ENCODE measurements around the gene KLC4.

Gene KLC4

DNA sequence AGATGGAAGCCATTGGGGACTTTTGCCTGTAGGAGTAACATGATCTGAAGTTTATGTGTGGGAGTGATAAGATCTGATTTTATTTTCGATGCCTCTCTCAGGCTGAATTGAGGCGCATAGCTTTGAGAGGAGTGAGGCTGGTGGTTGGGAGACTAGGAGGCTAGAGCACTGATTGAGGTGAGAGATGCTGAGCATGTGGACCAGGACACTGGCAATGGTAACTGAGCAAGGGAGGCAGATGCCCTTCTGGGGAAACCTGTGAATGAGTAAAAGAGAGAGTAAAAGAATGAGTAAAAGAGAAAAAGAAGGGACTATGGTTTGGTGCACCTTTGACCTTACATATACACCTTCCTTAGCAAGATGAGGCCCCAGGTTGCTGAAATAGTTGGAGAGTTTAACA, 35.0 kb upstream of the KLC4 start:
- no peak for TF ChIP-seq GATA2 (IDR thresholded peaks at IDR 0.05; ENCODE audit: low read depth, low read length)
- no peak for TF ChIP-seq GATA3 (IDR thresholded peaks at IDR 0.05; ENCODE audit: low read depth, low read length)

DNA sequence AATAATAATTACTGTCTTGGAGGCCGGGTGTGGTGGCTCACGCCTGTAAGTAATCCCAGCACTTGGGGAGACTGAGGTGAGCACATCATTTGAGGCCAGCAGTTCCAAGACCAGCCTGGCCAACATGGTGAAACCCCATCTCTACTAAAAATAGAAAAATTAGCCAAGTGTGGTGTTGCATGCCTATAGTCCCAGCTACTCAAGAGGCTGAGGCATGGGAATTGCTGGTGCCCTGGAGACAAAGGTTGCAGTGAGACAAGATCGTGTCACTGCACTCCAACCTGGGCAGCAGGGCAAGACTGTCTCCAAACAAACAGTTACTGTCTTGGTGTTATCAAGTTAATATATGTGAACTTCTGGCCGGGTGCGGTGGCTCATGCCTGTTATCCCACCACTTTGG, 33.1 kb upstream of the KLC4 start:
- TF ChIP-seq GATA3 (IDR thresholded peaks at IDR 0.05; ENCODE audit: low read depth, low read length) (no peak), GATA2 (IDR thresholded peaks at IDR 0.05; ENCODE audit: low read depth, low read length) (no peak)

- TF ChIP-seq GATA2 (IDR thresholded peaks at IDR 0.05; ENCODE audit: low read depth, low read length): no peak
- no peak for TF ChIP-seq GATA3 (IDR thresholded peaks at IDR 0.05; ENCODE audit: low read depth, low read length)
Observed at GRCh38 chr6:43029120-43029519, 30.3 kb upstream of the KLC4 start.

- no peak for TF ChIP-seq GATA3 (IDR thresholded peaks at IDR 0.05; ENCODE audit: low read depth, low read length)
- TF ChIP-seq GATA2 (IDR thresholded peaks at IDR 0.05; ENCODE audit: low read depth, low read length): no peak
Observed at GRCh38 chr6:43032326-43032725, 27.1 kb upstream of the KLC4 start.

DNA sequence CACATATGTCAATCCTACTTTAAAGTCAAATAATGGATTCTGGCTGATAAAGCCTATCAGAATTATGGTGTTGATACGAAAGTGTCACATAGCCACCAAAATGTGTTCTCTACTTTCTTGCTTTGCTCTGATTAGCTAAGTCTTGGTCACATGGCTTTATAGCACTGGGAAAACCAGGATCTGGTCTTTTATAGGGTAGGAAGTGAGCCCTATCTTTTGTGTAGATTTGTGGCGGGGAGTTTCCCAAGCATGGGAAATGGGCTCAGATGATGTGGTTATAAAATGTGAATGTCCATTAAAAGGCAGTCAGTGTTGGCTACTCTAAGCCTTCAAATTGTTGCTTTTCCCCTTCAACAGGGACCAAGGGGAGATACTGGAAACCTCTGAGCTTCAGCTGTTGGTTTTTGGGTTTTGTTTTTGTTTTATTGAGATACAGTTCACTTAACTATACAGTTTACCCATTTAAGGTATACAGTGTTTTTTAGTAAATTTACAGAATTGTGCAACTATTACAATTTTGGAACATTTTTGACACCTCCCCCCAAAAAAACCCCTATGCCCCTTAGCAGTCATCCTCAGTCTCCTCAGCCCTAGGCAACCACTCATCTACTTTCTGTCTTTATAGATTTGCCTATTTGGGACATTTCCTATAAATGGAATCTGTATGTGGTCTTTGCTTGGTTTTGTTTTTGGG, 25.8 kb upstream of the KLC4 start:
- TF ChIP-seq GATA2 (IDR thresholded peaks at IDR 0.05; ENCODE audit: low read depth, low read length) (no peak), GATA3 (IDR thresholded peaks at IDR 0.05; ENCODE audit: low read depth, low read length) (no peak)

GRCh38 chr6:43034190-43034525, 25.3 kb upstream of the KLC4 start:
- TF ChIP-seq GATA2 (IDR thresholded peaks at IDR 0.05; ENCODE audit: low read depth, low read length): no peak
- TF ChIP-seq GATA3 (IDR thresholded peaks at IDR 0.05; ENCODE audit: low read depth, low read length): no peak

- no peak for TF ChIP-seq GATA2 (IDR thresholded peaks at IDR 0.05; ENCODE audit: low read depth, low read length)
- no peak for TF ChIP-seq GATA3 (IDR thresholded peaks at IDR 0.05; ENCODE audit: low read depth, low read length)
Observed at GRCh38 chr6:43035495-43036194, 23.8 kb upstream of the KLC4 start.

GRCh38 chr6:43036712-43037111, 22.7 kb upstream of the KLC4 start:
- TF ChIP-seq GATA2 (IDR thresholded peaks at IDR 0.05; ENCODE audit: low read depth, low read length) (no peak), GATA3 (IDR thresholded peaks at IDR 0.05; ENCODE audit: low read depth, low read length) (no peak)

DNA sequence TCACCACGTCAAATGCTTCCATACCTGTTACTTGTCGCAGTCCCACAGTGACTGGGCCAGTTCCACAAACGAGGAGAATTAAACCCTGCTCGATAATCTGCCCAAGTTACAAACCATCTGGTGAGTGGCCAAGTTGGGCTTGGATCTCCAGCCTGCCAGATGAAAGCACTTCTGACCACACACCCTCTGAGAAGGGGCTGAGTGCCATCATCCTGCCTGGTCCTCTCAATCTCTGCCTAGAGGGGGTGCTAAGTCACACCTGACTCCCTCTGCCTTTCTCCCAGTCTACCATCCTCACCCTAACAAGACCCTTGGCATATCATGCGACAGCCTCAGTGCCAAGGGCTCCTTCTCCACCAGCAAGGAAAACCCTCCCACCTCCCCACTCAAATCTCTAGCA, 22.2 kb upstream of the KLC4 start:
- no peak for TF ChIP-seq GATA3 (IDR thresholded peaks at IDR 0.05; ENCODE audit: low read depth, low read length)
- TF ChIP-seq GATA2 (IDR thresholded peaks at IDR 0.05; ENCODE audit: low read depth, low read length): no peak

DNA sequence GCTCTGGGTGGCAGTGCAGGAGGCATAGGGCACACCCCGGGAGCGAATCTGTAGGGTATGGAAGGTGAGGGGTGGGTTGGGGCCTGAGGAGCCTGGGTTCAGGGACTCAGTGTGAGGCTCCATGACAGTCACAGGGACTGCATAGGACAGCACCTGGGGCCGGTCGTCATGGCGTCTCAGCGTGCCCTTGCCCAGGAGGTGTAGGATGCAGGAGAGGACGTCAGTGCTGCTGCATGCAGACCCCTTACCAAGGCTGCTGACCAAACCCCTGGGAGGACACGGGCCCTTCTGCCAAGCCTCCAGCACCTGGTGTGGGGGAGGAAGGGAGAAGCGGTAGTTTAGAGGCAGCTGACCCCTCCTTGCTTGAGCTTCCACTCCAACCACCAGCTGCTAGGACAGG, 21.7 kb upstream of the KLC4 start:
- TF ChIP-seq GATA3 (IDR thresholded peaks at IDR 0.05; ENCODE audit: low read depth, low read length) (no peak), GATA2 (IDR thresholded peaks at IDR 0.05; ENCODE audit: low read depth, low read length) (no peak)

- TF ChIP-seq GATA3 (IDR thresholded peaks at IDR 0.05; ENCODE audit: low read depth, low read length) (no peak), GATA2 (IDR thresholded peaks at IDR 0.05; ENCODE audit: low read depth, low read length) (no peak)
Observed at GRCh38 chr6:43038727-43039126, 20.7 kb upstream of the KLC4 start.

DNA sequence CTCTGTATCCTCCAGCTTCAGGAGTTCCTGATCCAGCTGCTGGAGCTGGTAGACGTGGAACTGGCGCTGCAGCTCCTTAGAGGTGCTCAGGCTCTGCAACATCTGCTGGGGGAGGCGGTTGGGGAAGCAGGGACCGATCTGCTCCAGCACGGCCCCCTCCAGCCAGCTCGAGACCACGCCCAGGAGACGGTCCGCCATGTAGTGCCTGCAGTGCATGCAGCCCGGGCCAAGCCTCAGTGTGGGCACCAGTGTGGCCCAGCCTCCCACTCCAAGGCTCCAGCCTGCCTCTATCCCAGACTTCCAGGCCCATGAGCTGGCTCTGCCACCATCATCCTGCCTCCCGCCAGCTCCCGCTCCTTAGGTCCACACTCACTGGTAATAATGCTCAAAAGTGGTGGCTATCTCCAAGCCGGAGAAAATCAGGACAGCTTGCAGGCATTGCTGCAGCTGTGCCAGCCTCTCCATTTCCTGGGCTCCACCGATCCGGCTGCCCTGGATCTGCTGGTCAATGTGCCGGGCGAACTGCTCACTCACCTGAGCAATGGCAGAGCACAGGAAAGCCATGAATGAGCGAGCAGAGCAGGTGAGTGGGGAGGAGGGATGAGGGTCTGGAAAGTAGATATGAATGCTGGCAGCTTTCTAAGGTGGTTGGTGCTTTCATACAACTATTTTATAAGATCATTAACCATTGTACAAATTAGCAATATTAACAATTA, 18.7 kb upstream of the KLC4 start:
- no peak for TF ChIP-seq GATA3 (IDR thresholded peaks at IDR 0.05; ENCODE audit: low read depth, low read length)

GRCh38 chr6:43043310-43043709, 16.1 kb upstream of the KLC4 start:
- TF ChIP-seq GATA3 (IDR thresholded peaks at IDR 0.05; ENCODE audit: low read depth, low read length) (no peak), GATA2 (IDR thresholded peaks at IDR 0.05; ENCODE audit: low read depth, low read length) (no peak)

GRCh38 chr6:43045371-43045930, 14.0 kb upstream of the KLC4 start:
- TF ChIP-seq GATA2 (IDR thresholded peaks at IDR 0.05; ENCODE audit: low read depth, low read length): no peak
- TF ChIP-seq GATA3 (IDR thresholded peaks at IDR 0.05; ENCODE audit: low read depth, low read length): no peak

GRCh38 chr6:43047998-43048397, 11.4 kb upstream of the KLC4 start:
- TF ChIP-seq GATA3 (IDR thresholded peaks at IDR 0.05; ENCODE audit: low read depth, low read length): no peak
